Upper lobe of left lung (tissue), 6 donors: ENCODE data around the gene METRN. TPM values are rescaled to one million over a fixed set of nuclear protein-coding genes. Genes with fewer than 3 reads are reported as not detected.

Source experiments
- ATAC-seq, 2 donors: fragments of 200-7000 bp; cut with Tn5 transposase; one replicate each; pipeline ENCODE4 v1.9.1; 2022; ENCODE audit warnings: mild to moderate bottlenecking in 2 of 2, moderate library complexity in 2 of 2; ENCODE audit not compliant: low FRiP score in 2 of 2
- DNase-seq, 2 donors: peaks; one replicate each; pipeline ENCODE4 v3.0.0-alpha.2; 2019 to 2020
- H3K27ac ChIP-seq, 4 donors: fragments of 200-600 bp; sonication (generic); one replicate each; pipeline ENCODE4 v1.5.1; 2016 to 2019
- H3K27me3 ChIP-seq, 4 donors: fragments of 200-600 bp; sonication (generic); one replicate each; pipeline ENCODE4 v1.5.1; 2017 to 2019
- H3K36me3 ChIP-seq, 4 donors: fragments of 200-600 bp; sonication (generic); one replicate each; pipeline ENCODE4 v1.5.1; 2016 to 2019
- H3K4me1 ChIP-seq, 4 donors: fragments of 200-600 bp; sonication (generic); one replicate each; pipeline ENCODE4 v1.5.1; 2018 to 2019
- H3K4me3 ChIP-seq, 4 donors: fragments of 200-600 bp; sonication (generic); one replicate each; pipeline ENCODE4 v1.5.1; 2017 to 2019; ENCODE audit warnings: mild to moderate bottlenecking in 2 of 4, moderate library complexity in 1 of 4
- H3K9me3 ChIP-seq, 4 donors: fragments of 200-600 bp; sonication (generic); one replicate each; pipeline ENCODE4 v1.5.1; 2018 to 2019
- EP300 ChIP-seq, 4 donors: sonication (generic); formaldehyde crosslinking; IDR thresholded peaks; one replicate each; pipeline ENCODE4 v1.5.1; 2017; ENCODE audit warnings: antibody characterized with exemption in 4 of 4, control low read depth in 2 of 4
- POLR2A ChIP-seq, 4 donors: fragments of 450-650 bp; IDR thresholded peaks; one replicate each; pipeline ENCODE4 v1.5.1; 2016 to 2017; ENCODE audit warnings: antibody characterized with exemption in 4 of 4, mild to moderate bottlenecking in 2 of 4
- POLR2AphosphoS5 ChIP-seq, 2 donors: sonication (generic); formaldehyde crosslinking; IDR thresholded peaks; one replicate each; pipeline ENCODE4 v1.5.1; 2017; ENCODE audit warnings: antibody characterized with exemption in 2 of 2
- WGBS, 2 donors: methylation state at CpG; one replicate each; pipeline ENCODE4 v1.1.5; 2017 to 2018; 5-methylcytosine and 5-hydroxymethylcytosine counted together
- total RNA-seq, 6 donors: library from RNA; depleted of rRNA in 4 of 6; stranded (reverse); fragments of >200 nt in 4 of 6; gene quantifications; one replicate each; pipeline versions ENCODE4 v1.1.0 to v1.2.1, GENCODE V29; 2016 to 2021
- TF ChIP-seq, protein P1 (sequence below), 6 experiments: fragments of 450-650 bp in 4 of 6; fragments of 200-600 bp in 2 of 6; sonication (generic) in 2 of 6; IDR thresholded peaks; one replicate each; pipeline ENCODE4 v1.5.1; 2016 to 2019; ENCODE audit warnings: antibody characterized with exemption in 6 of 6
- donor health status: DM: no; HTN: no; CAD: no; lungs with moderate emphysema.
- donor health status: DM: no; HTN: yes; CAD: no; lungs with severe emphysema.

The METRN gene
- total RNA-seq, 6 donors from 2014 or later = 22.0 to 56.0 (median 40.8) TPM

DNA sequence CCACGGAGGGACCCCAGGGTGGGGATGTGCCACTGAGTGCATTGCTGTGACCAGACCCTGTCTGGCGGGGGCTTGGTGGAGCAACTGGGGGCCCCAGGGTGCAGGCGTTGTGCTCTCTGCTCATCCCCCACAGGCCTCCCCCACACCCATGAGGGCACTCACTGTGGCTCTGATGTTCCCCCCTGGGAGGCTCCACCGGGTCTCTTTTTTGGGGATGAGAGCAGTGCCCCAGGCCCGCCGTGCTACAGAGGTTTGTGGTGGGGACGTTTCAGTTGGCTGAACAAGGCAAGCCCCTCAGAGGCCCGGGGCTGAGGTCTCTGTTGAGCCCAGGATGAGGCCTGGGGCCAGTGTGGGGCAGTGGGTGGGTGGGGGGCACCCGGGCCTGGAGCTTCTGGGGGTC is 8.8 kb downstream of the METRN start:
- TF ChIP-seq, protein P1, sequence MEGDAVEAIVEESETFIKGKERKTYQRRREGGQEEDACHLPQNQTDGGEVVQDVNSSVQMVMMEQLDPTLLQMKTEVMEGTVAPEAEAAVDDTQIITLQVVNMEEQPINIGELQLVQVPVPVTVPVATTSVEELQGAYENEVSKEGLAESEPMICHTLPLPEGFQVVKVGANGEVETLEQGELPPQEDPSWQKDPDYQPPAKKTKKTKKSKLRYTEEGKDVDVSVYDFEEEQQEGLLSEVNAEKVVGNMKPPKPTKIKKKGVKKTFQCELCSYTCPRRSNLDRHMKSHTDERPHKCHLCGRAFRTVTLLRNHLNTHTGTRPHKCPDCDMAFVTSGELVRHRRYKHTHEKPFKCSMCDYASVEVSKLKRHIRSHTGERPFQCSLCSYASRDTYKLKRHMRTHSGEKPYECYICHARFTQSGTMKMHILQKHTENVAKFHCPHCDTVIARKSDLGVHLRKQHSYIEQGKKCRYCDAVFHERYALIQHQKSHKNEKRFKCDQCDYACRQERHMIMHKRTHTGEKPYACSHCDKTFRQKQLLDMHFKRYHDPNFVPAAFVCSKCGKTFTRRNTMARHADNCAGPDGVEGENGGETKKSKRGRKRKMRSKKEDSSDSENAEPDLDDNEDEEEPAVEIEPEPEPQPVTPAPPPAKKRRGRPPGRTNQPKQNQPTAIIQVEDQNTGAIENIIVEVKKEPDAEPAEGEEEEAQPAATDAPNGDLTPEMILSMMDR (IDR thresholded peaks at IDR 0.05) = no peak
- TF ChIP-seq EP300 (IDR thresholded peaks at IDR 0.05) = no peak
- Histone ChIP-seq H3K27ac (no peak overlapping the region), H3K36me3 (peaks cover 0 to 3% (median 0%) of the 10 kb centered on the region in 4 donors), H3K9me3 (no peaks in the 10 kb centered on the region), H3K27me3 (peaks cover 0 to 29% (median 17%) of the 10 kb centered on the region in 4 donors), H3K4me1 (peaks cover 31 to 58% (median 55%) of the 10 kb centered on the region in 4 donors), H3K4me3 (no peak overlapping the region)
- WGBS, 2 donors = 80 to 93% methylated on average over 1 to 9 of the region's 9 CpGs
- ATAC-seq = no peak
- no peak for DNase-seq

DNA sequence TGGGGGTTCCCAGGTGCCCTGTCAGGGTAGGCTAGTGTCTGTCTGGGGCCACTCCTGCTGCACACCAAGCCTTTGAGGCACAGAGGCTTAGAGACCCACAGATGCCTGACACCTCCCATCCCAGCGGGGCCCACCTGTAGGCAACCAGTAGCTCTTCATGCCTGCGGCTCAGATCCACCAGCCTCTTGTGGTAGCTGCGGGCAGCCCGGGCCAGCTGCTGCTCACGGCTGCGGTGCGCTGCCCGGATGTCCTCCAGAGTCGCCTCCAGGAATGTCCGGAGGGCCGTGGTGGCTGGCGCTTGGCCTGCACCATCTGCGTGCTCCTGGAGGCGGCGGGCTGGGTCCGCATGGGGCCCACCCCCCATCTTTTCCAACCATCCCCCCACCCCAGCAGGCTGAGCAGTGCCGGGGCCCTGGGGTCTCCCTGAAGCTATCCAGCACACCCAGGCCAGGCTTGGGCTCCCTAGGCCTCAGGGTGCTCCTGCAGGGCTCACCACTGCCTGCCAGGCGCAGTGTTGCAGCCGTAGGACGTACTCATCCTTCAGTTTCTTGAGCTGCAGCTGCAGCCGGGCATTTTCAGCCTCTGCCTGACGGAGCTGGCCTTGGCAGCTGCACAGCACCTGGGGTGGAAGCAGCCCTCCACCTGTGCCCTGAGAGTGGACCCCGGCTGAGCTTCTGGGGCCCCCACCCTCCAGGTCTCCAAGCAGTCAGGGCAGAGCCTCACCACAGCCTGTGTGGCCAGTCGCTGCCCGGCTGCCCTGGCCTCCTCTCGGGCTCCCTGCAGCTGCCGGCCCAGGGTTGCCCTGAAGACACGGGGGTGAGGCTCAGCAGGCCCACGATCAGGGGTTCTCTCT is 9.5 kb downstream of the METRN start:
- Histone ChIP-seq H3K9me3 (no peaks in the 10 kb centered on the region), H3K27ac (no peak overlapping the region), H3K4me3 (no peak overlapping the region), H3K27me3 (peaks cover 0 to 29% (median 17%) of the 10 kb centered on the region in 4 donors), H3K4me1 (peaks cover 34 to 62% (median 50%) of the 10 kb centered on the region in 4 donors), H3K36me3 (peaks cover 0 to 3% (median 0%) of the 10 kb centered on the region in 4 donors)
- TF ChIP-seq POLR2AphosphoS5 (IDR thresholded peaks at IDR 0.05) (no peak), POLR2A (IDR thresholded peaks at IDR 0.05) (no peak), EP300 (IDR thresholded peaks at IDR 0.05) (no peak)
- TF ChIP-seq, protein P1 (IDR thresholded peaks at IDR 0.05) = no peak
- DNase-seq = peak in 1 of 2 donors; percentile 79
- no peak for ATAC-seq
- 55 to 78% methylated on average over 4 to 5 of the region's 29 CpGs for WGBS, 2 donors

DNA sequence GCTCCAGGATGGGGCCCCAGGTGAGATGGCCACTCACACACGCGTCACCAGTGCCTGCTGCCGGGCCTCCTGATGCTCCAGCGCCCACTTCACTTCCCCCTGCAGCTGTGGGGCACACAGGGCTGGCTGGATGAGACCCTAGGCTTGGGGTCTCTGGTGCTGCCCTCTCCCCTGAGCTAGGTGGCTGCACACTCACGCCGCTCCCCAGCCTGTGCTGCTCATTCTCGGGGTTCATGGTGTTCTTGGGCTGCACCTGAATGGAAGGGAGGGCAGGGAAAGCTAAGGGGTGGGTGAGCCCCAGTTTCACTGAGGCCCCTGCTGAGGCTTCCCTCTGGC is 10.1 kb downstream of the METRN start:
- Histone ChIP-seq H3K4me3 (no peak overlapping the region), H3K27ac (no peak overlapping the region), H3K27me3 (peaks cover 0 to 29% (median 17%) of the 10 kb centered on the region in 4 donors), H3K4me1 (peaks cover 30 to 59% (median 47%) of the 10 kb centered on the region in 4 donors), H3K36me3 (peaks cover 0 to 6% (median under 1%) of the 10 kb centered on the region in 4 donors), H3K9me3 (no peaks in the 10 kb centered on the region)
- TF ChIP-seq POLR2A (IDR thresholded peaks at IDR 0.05) (no peak), POLR2AphosphoS5 (IDR thresholded peaks at IDR 0.05) (no peak), EP300 (IDR thresholded peaks at IDR 0.05) (no peak)
- TF ChIP-seq, protein P1 (IDR thresholded peaks at IDR 0.05) = no peak
- no peak for ATAC-seq
- no peak for DNase-seq
- 84 to 95% methylated on average over 3 to 7 of the region's 7 CpGs for WGBS, 2 donors

DNA sequence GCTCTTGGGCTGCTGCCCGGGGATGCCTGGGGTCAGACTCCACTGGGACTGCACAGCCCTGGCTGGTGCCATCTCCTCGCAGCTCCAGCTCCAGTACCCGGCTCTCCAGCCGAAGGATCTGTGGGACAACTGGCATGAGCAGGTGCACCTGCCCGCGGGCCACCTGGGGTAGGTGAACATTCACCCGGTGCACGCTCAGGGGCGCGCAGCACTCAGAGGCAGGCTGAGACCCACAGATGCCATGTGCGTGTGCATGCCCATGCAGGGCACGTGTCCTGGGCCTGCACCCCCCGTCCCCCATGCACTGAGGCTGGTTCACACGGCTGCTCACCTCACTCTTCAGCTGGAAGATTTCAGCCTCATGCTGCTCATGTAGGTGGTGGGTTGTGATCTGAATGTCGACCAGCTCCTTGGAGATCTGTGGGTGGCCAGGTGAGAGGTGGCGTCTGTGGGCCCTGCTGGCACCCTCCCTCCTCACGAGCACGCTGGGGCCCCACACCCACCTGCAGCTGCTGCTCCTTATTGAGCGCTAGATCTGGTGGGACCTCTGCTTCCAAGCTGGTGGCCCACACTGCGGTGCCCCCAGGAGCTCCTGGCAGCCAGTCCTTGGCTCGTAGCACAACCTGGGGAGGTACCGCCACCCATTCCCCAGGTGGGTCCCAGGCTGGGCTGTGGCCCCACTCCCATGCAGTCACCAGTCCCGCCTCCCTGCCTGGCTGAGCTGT is 10.7 kb downstream of the METRN start:
- 58 to 74% methylated on average over 3 to 13 of the region's 23 CpGs for WGBS, 2 donors
- no peak for ATAC-seq
- DNase-seq = peak in 1 of 2 donors; percentile 78
- H3K27ac ChIP-seq = no peak overlapping the region
- peaks cover 0 to 29% (median 17%) of the 10 kb centered on the region in 4 donors for H3K27me3 ChIP-seq
- TF ChIP-seq, protein P1 (IDR thresholded peaks at IDR 0.05) = no peak
- TF ChIP-seq POLR2A (IDR thresholded peaks at IDR 0.05) = peak in 1 of 4 donors; percentile 0
- H3K9me3 ChIP-seq = no peaks in the 10 kb centered on the region
- peaks cover 0 to 11% (median 4%) of the 10 kb centered on the region in 4 donors for H3K36me3 ChIP-seq
- H3K4me3 ChIP-seq = peak overlapping the region in 2 of 4 donors; percentile 54 to 64
- peaks cover 27 to 53% (median 41%) of the 10 kb centered on the region in 4 donors for H3K4me1 ChIP-seq
